GM13976 (cell line): ENCODE data around the gene OLFML3.

Experiments used
- DNase-seq: peaks from one replicate; pipeline ENCODE4 v3.0.0; 2012; ENCODE audit warnings: low spot score
- CTCF ChIP-seq: IDR thresholded peaks from 2 replicates; pipeline ENCODE4 v1.5.1; 2012; ENCODE audit warnings: borderline replicate concordance, mild to moderate bottlenecking; ENCODE audit not compliant: insufficient read depth; ENCODE audit errors: extremely low read depth, missing control alignments, control extremely low read depth
- in situ Hi-C: fragments of 300-500 bp; cut with MboI; formaldehyde crosslinking; loops from one replicate; pipeline ENCODE4 v1.12.0; 2022; ENCODE audit warnings: low sequenced_read_pairs, mixed read lengths, inconsistent platforms; ENCODE audit not compliant: unreplicated experiment

Gene OLFML3

GRCh38 chr1:113986802-113987201, 7.5 kb downstream of the OLFML3 start:
- DNase-seq, result no peak
- no peak for TF ChIP-seq CTCF
- in situ Hi-C loops, result loop anchor here (10.0 kb wide), 1 partner anchor 288 kb away; no protein-coding TSS in a partner anchor

GRCh38 chr1:113987259-113987658, 8.0 kb downstream of the OLFML3 start:
- in situ Hi-C loops, result loop anchor here (10.0 kb wide), 1 partner anchor 288 kb away; no protein-coding TSS in a partner anchor
- TF ChIP-seq CTCF, result no peak
- no peak for DNase-seq

- no peak for DNase-seq
- in situ Hi-C loops, result no loop called here
- no peak for TF ChIP-seq CTCF
These were observed 11.3 kb downstream of the OLFML3 start for GRCh38 chr1:113990530-113990929.

GRCh38 chr1:113990961-113991360, 11.7 kb downstream of the OLFML3 start:
- DNase-seq, result no peak
- in situ Hi-C loops, result no loop called here
- no peak for TF ChIP-seq CTCF

- TF ChIP-seq CTCF, result no peak
- in situ Hi-C loops, result no loop called here
- no peak for DNase-seq
These were observed 12.3 kb downstream of the OLFML3 start for GRCh38 chr1:113991467-113991997.

- DNase-seq, result no peak
- in situ Hi-C loops, result no loop called here
- no peak for TF ChIP-seq CTCF
These were observed 13.8 kb downstream of the OLFML3 start for GRCh38 chr1:113993072-113993471.

GRCh38 chr1:113993766-113994165, 14.5 kb downstream of the OLFML3 start:
- in situ Hi-C loops, result no loop called here
- DNase-seq, result no peak
- no peak for TF ChIP-seq CTCF
